H9 (cell line): Measurements from ENCODE around the gene MTNR1A. TPM values are rescaled to one million over a fixed set of nuclear protein-coding genes. Genes with fewer than 3 reads are reported as not detected.

Source experiments
- DNase-seq: peaks from one replicate; pipeline ENCODE4 v3.0.0-alpha.2; 2017
- H2AFZ ChIP-seq: one replicate; pipeline ENCODE4 v1.6.1; 2013; ENCODE audit warnings: mild to moderate bottlenecking, low read length, control low read depth, moderate library complexity
- H2AK5ac ChIP-seq: 2 replicates; pipeline ENCODE4 v1.6.1; 2013; ENCODE audit warnings: low read length, control low read depth, mixed read lengths; ENCODE audit not compliant: insufficient read length
- H2BK120ac ChIP-seq: one replicate; pipeline ENCODE4 v1.6.1; 2013; ENCODE audit warnings: low read depth, mild to moderate bottlenecking, low read length, control low read depth, inconsistent platforms; ENCODE audit not compliant: poor library complexity, severe bottlenecking
- H2BK12ac ChIP-seq: 2 replicates; pipeline ENCODE4 v1.6.1; 2013; ENCODE audit warnings: low read length, control low read depth, mixed read lengths, low read depth; ENCODE audit not compliant: insufficient read length
- H2BK15ac ChIP-seq: 2 replicates; pipeline ENCODE4 v1.6.1; 2013; ENCODE audit warnings: low read depth, low read length, control low read depth
- H2BK20ac ChIP-seq: one replicate; pipeline ENCODE4 v1.6.1; 2013; ENCODE audit warnings: low read depth, mild to moderate bottlenecking, low read length, control low read depth, inconsistent platforms; ENCODE audit not compliant: poor library complexity, severe bottlenecking
- H2BK5ac ChIP-seq: 2 replicates; pipeline ENCODE4 v1.6.1; 2013; ENCODE audit warnings: low read length, control low read depth, mixed read lengths; ENCODE audit not compliant: insufficient read length
- H3K14ac ChIP-seq: 2 replicates; pipeline ENCODE4 v1.6.1; 2013; ENCODE audit warnings: low read length, control low read depth; ENCODE audit not compliant: insufficient read depth
- H3K18ac ChIP-seq: 2 replicates; pipeline ENCODE4 v1.6.1; 2013; ENCODE audit warnings: low read depth, mild to moderate bottlenecking, mixed read lengths, low read length, control low read depth; ENCODE audit not compliant: insufficient read length
- H3K23ac ChIP-seq: 2 replicates; pipeline ENCODE4 v1.6.1; 2013; ENCODE audit warnings: low read length, control low read depth, mixed read lengths, low read depth; ENCODE audit not compliant: insufficient read length
- H3K23me2 ChIP-seq: 2 replicates; pipeline ENCODE4 v1.6.1; 2013; ENCODE audit warnings: low read depth, mild to moderate bottlenecking, mixed read lengths, low read length, control low read depth; ENCODE audit not compliant: insufficient read length, poor library complexity, severe bottlenecking
- H3K27ac ChIP-seq: 2 replicates; pipeline ENCODE4 v1.5.1; 2013; ENCODE audit warnings: low read length, control low read depth, mixed read lengths, low read depth; ENCODE audit not compliant: insufficient read length
- H3K27me3 ChIP-seq: 2 replicates; pipeline ENCODE4 v1.6.1; 2013; ENCODE audit warnings: low read length, control low read depth, inconsistent platforms; ENCODE audit not compliant: insufficient read depth
- H3K4ac ChIP-seq: 2 replicates; pipeline ENCODE4 v1.6.1; 2013; ENCODE audit warnings: low read depth, mild to moderate bottlenecking, control low read depth, inconsistent platforms, low read length, moderate library complexity
- H3K4me1 ChIP-seq: 2 replicates; pipeline ENCODE4 v1.6.1; 2013; ENCODE audit warnings: low read length, control low read depth, inconsistent platforms; ENCODE audit not compliant: insufficient read depth
- H3K4me2 ChIP-seq: 2 replicates; pipeline ENCODE4 v1.6.1; 2013; ENCODE audit warnings: low read length, control low read depth, mixed read lengths; ENCODE audit not compliant: insufficient read length, insufficient read depth
- H3K56ac ChIP-seq: 2 replicates; pipeline ENCODE4 v1.6.1; 2013; ENCODE audit warnings: low read depth, mild to moderate bottlenecking, mixed read lengths, low read length, control low read depth; ENCODE audit not compliant: insufficient read length
- H3K79me1 ChIP-seq: 2 replicates; pipeline ENCODE4 v1.6.1; 2013; ENCODE audit warnings: low read depth, mild to moderate bottlenecking, moderate library complexity, low read length, control low read depth, inconsistent platforms; ENCODE audit not compliant: insufficient read depth, poor library complexity, severe bottlenecking
- H3K79me2 ChIP-seq: 2 replicates; pipeline ENCODE4 v1.6.1; 2013; ENCODE audit warnings: low read length, control low read depth, inconsistent platforms; ENCODE audit not compliant: insufficient read depth
- H3K9ac ChIP-seq: 2 replicates; pipeline ENCODE4 v1.6.1; 2013; ENCODE audit warnings: low read length, control low read depth, mixed read lengths; ENCODE audit not compliant: insufficient read length; ENCODE audit errors: extremely low read depth
- H3K9me3 ChIP-seq: one replicate; pipeline ENCODE4 v1.6.1; 2013; ENCODE audit warnings: low read depth, low read length, inconsistent platforms; ENCODE audit not compliant: control insufficient read depth
- H3T11ph ChIP-seq: one replicate; pipeline ENCODE4 v1.6.1; 2013; ENCODE audit warnings: mild to moderate bottlenecking, low read length, control low read depth, inconsistent platforms
- H4K20me1 ChIP-seq: one replicate; pipeline ENCODE4 v1.6.1; 2013; ENCODE audit not compliant: control insufficient read depth, insufficient read length, insufficient read depth
- H4K5ac ChIP-seq: 2 replicates; pipeline ENCODE4 v1.6.1; 2013; ENCODE audit warnings: low read depth, mild to moderate bottlenecking, mixed read lengths, low read length, control low read depth; ENCODE audit not compliant: insufficient read length
- H4K8ac ChIP-seq: replicated peaks from 2 replicates; pipeline ENCODE4 v1.6.1; 2013; ENCODE audit warnings: low read length, control low read depth, mixed read lengths, low read depth; ENCODE audit not compliant: insufficient read length
- H4K91ac ChIP-seq: 2 replicates; pipeline ENCODE4 v1.6.1; 2013; ENCODE audit warnings: low read depth, mild to moderate bottlenecking, moderate library complexity, mixed read lengths, low read length, control low read depth; ENCODE audit not compliant: insufficient read length
- H3K27ac Mint-ChIP-seq, 3 experiments: 2 replicates in 2 of 3; 3 replicates in 1 of 3; pipeline ENCODE4 v1.8.0; 2020 to 2021; ENCODE audit warnings: mixed read lengths in 3 of 3, mild to moderate bottlenecking in 1 of 3, moderate library complexity in 1 of 3
- H3K27me3 Mint-ChIP-seq: 2 replicates; pipeline ENCODE4 v1.8.0; 2021; ENCODE audit warnings: low read depth, mild to moderate bottlenecking, moderate library complexity, mixed read lengths
- H3K36me3 Mint-ChIP-seq, 3 experiments: 2 replicates in 2 of 3; 3 replicates in 1 of 3; pipeline ENCODE4 v1.8.0; 2020 to 2021; ENCODE audit warnings: low read depth in 3 of 3, mixed read lengths in 3 of 3; ENCODE audit not compliant: insufficient read depth in 1 of 3
- H3K4me1 Mint-ChIP-seq, 2 experiments: 2 replicates each; pipeline ENCODE4 v1.8.0; 2020; ENCODE audit warnings: mixed read lengths in 2 of 2
- H3K4me3 Mint-ChIP-seq, 2 experiments: 2 replicates in 1 of 2; 3 replicates in 1 of 2; pipeline ENCODE4 v1.8.0; 2020 to 2021; ENCODE audit warnings: mild to moderate bottlenecking in 2 of 2, mixed read lengths in 2 of 2, moderate library complexity in 1 of 2
- H3K9me3 Mint-ChIP-seq, 2 experiments: 2 replicates in 1 of 2; 3 replicates in 1 of 2; pipeline ENCODE4 v1.8.0; 2020; ENCODE audit warnings: mild to moderate bottlenecking in 2 of 2, mixed read lengths in 2 of 2, moderate library complexity in 1 of 2
- CTCF ChIP-seq: fragments of 200-600 bp; sonication (generic); conservative IDR thresholded peaks from 3 replicates; pipeline ENCODE4 v1.8.0; 2021; ENCODE audit warnings: antibody characterized with exemption, mild to moderate bottlenecking
- WGBS: extraction: QIAGEN DNeasy Blood & Tissue Kit; methylation state at CpG from one replicate; pipeline ENCODE4 v1.1.7; 2013; ENCODE audit warnings: missing lambda C conversion rate, low lambda C conversion rate, mixed read lengths; ENCODE audit not compliant: insufficient read length; ENCODE audit errors: extremely low coverage; 5-methylcytosine and 5-hydroxymethylcytosine counted together
- total RNA-seq: library from RNA; stranded (reverse); gene quantifications from 2 replicates; pipeline ENCODE4 v1.2.1, GENCODE V29; 2021

Gene MTNR1A
- total RNA-seq, 1 experiment from 2014 or later: 0.57 TPM

GRCh38 chr4:186563761-186564160 lies 8.4 kb upstream of the MTNR1A start:
- no peaks in the 10 kb centered on the region for H3K9me3 ChIP-seq
- 0 out of 2 replicates have a peak, but pooled peaks cover 2% of the 10 kb centered on the region for H3K27me3 Mint-ChIP-seq

More at GRCh38 chr4:186563761-186564160, 8.4 kb upstream of the MTNR1A start:
- Histone ChIP-seq H3K14ac (no peak overlapping the region), H3K79me1 (no peaks in the 10 kb centered on the region), H3K18ac (no peak overlapping the region), H3T11ph (no peak overlapping the region), H2BK12ac (no peak overlapping the region), H3K4me2 (no peak overlapping the region), H2BK120ac (no peak overlapping the region), H3K27me3 (no peaks in the 10 kb centered on the region), H4K8ac (no peak overlapping the region), H2AFZ (no peak overlapping the region), H4K20me1 (no peaks in the 10 kb centered on the region), H4K91ac (no peak overlapping the region), H2BK20ac (no peak overlapping the region), H2BK15ac (no peak overlapping the region), H3K9ac (no peak overlapping the region), H3K23me2 (no peaks in the 10 kb centered on the region), H3K27ac (no peak overlapping the region), H3K79me2 (no peaks in the 10 kb centered on the region), H2BK5ac (no peak overlapping the region), H3K4ac (no peak overlapping the region), H4K5ac (no peak overlapping the region), H3K23ac (no peak overlapping the region), H3K4me1 (no peaks in the 10 kb centered on the region), H2AK5ac (no peak overlapping the region), H3K56ac (no peak overlapping the region)
- no peak overlapping the region for H3K27ac Mint-ChIP-seq
- H3K4me3 Mint-ChIP-seq: no peak overlapping the region
- no CpG with 5 or more reads among the region's 11 CpGs for WGBS
- no peak for DNase-seq
- no peaks in the 10 kb centered on the region for H3K4me1 Mint-ChIP-seq
- no peaks in the 10 kb centered on the region; a peak in 1 of 5 replicates for H3K9me3 Mint-ChIP-seq
- no peaks in the 10 kb centered on the region for H3K36me3 Mint-ChIP-seq
- TF ChIP-seq CTCF: no peak
